GM12878 (cell line): Measurements from ENCODE around the gene TMEM61. TPM values are rescaled to one million over a fixed set of nuclear protein-coding genes. Genes with fewer than 3 reads are reported as not detected.

Experiments used
- ATF3 ChIP-seq: IDR thresholded peaks from 2 replicates; pipeline ENCODE4 v1.6.1; 2011; ENCODE audit warnings: low read depth, mild to moderate bottlenecking, low read length, moderate library complexity, borderline replicate concordance; ENCODE audit errors: extremely low read depth
- BCL11A ChIP-seq: IDR thresholded peaks from 2 replicates; pipeline ENCODE4 v1.6.1; 2011; ENCODE audit warnings: low read depth, low read length
- BRCA1 ChIP-seq: IDR thresholded peaks from 2 replicates; pipeline ENCODE4 v1.6.1; 2011; ENCODE audit warnings: low read depth, low read length, improper control_type of control experiment
- ETV6 ChIP-seq, 2 experiments: fragments of 450-650 bp in 1 of 2; IDR thresholded peaks in 1 of 2; conservative IDR thresholded peaks in 1 of 2; 2 replicates each; pipeline ENCODE4 v1.6.1; 2014; ENCODE audit warnings: antibody characterized with exemption in 1 of 2, borderline replicate concordance in 1 of 2, low read depth in 1 of 2, mild to moderate bottlenecking in 1 of 2, moderate library complexity in 1 of 2
- HDGF ChIP-seq: fragments of 450-650 bp; IDR thresholded peaks from 2 replicates; pipeline ENCODE4 v1.6.1; 2016; ENCODE audit warnings: antibody characterized with exemption
- NFYB ChIP-seq: IDR thresholded peaks from 2 replicates; pipeline ENCODE4 v1.6.1; 2011; ENCODE audit warnings: low read depth, mild to moderate bottlenecking, low read length, improper control_type of control experiment, moderate library complexity; ENCODE audit not compliant: insufficient read depth
- PBX3 ChIP-seq: IDR thresholded peaks from 2 replicates; pipeline ENCODE4 v1.6.1; 2011; ENCODE audit warnings: mild to moderate bottlenecking, low read depth, low read length, moderate library complexity; ENCODE audit not compliant: insufficient replicate concordance
- PKNOX1 ChIP-seq: fragments of 450-650 bp; IDR thresholded peaks from 2 replicates; pipeline ENCODE4 v1.6.1; 2016; ENCODE audit warnings: mild to moderate bottlenecking
- POU2F2 ChIP-seq: IDR thresholded peaks from 3 replicates; pipeline ENCODE4 v1.6.1; 2011; ENCODE audit warnings: low read depth, mild to moderate bottlenecking, low read length, borderline replicate concordance
- RUNX3 ChIP-seq: IDR thresholded peaks from 2 replicates; pipeline ENCODE4 v1.6.1; 2012; ENCODE audit warnings: low read length, inconsistent platforms
- SIX5 ChIP-seq: IDR thresholded peaks from 2 replicates; pipeline ENCODE4 v1.6.1; 2011; ENCODE audit warnings: mild to moderate bottlenecking, low read depth, low read length, moderate library complexity; ENCODE audit not compliant: severe bottlenecking
- SPI1 ChIP-seq: IDR thresholded peaks from 2 replicates; pipeline ENCODE4 v1.6.1; 2011; ENCODE audit warnings: low read depth, mild to moderate bottlenecking, low read length, moderate library complexity, borderline replicate concordance; ENCODE audit not compliant: insufficient read depth
- SUZ12 ChIP-seq: fragments of 200-600 bp; sonication (generic); IDR thresholded peaks from one replicate; pipeline ENCODE4 v1.6.1; 2018; ENCODE audit warnings: antibody characterized with exemption, mild to moderate bottlenecking; ENCODE audit not compliant: unreplicated experiment
- TBL1XR1 ChIP-seq: IDR thresholded peaks from 2 replicates; pipeline ENCODE4 v1.6.1; 2012; ENCODE audit warnings: low read depth, low read length, improper control_type of control experiment
- USF1 ChIP-seq: IDR thresholded peaks from 2 replicates; pipeline ENCODE4 v1.6.1; 2011; ENCODE audit warnings: borderline replicate concordance, low read depth, mild to moderate bottlenecking, moderate library complexity, mixed read lengths, low read length; ENCODE audit not compliant: insufficient read depth; ENCODE audit errors: extremely low read length
- ZNF24 ChIP-seq: fragments of 450-650 bp; IDR thresholded peaks from 2 replicates; pipeline ENCODE4 v1.6.1; 2017; ENCODE audit warnings: antibody characterized with exemption, mild to moderate bottlenecking
- ZNF592 ChIP-seq: fragments of 450-650 bp; IDR thresholded peaks from 2 replicates; pipeline ENCODE4 v1.6.1; 2017; ENCODE audit warnings: mild to moderate bottlenecking, moderate library complexity
- ZNF622 ChIP-seq: fragments of 450-650 bp; IDR thresholded peaks from 2 replicates; pipeline ENCODE4 v1.6.1; 2017; ENCODE audit warnings: mild to moderate bottlenecking, inconsistent platforms
- polyA plus RNA-seq, 11 experiments: library from polyadenylated mRNA; depleted of rRNA in 4 of 11; unstranded in 6 of 11; stranded (reverse) in 5 of 11; fragments of >200 nt; fragmentation: Nextera tagmentation in 4 of 11; fragmentation: Illumina TruSeq in 1 of 11; extraction: Ambion mirVana in 4 of 11; extraction: Trizol in 1 of 11; gene quantifications; 1 replicate in 1 of 11; 2 replicates in 10 of 11; pipeline versions ENCODE4 v1.2.1 to v1.2.3, GENCODE V29; 2011 to 2016; ENCODE audit warnings: inconsistent platforms in 2 of 11, missing spikeins in 2 of 11, low read depth in 1 of 11
- total RNA-seq, 4 experiments: library from RNA; depleted of rRNA in 3 of 4; stranded (reverse); fragments of >200 nt in 3 of 4; fragmentation: Illumina TruSeq in 1 of 4; extraction: Trizol in 1 of 4; gene quantifications; 2 replicates each; pipeline versions ENCODE4 v1.2.1 to v1.2.3, GENCODE V29; 2013 to 2021

TMEM61 gene
- total and polyA plus RNA-seq, 10 of the 15 experiments (the other 5 are each of a cell fraction or from before 2014, with no cell fraction given), result not detected

GRCh38 chr1:54965624-54966340 is 14.6 kb upstream of the TMEM61 start (continued):
- no peak for TF ChIP-seq ZNF622
- peak; percentile 97 for TF ChIP-seq NFYB
- no peak for TF ChIP-seq POU2F2
- TF ChIP-seq ATF3, result 0 out of 2 replicates have a peak, but pooled peaks have one; percentile 12
- no peak for TF ChIP-seq SUZ12
- TF ChIP-seq ETV6 (conservative IDR thresholded peaks at IDR 0.05 in 1 of 2, IDR thresholded peaks at IDR 0.05 in 1 of 2; ENCODE audit: borderline replicate concordance in 1 of 2, low read depth in 1 of 2), result peak in 1 of 2 experiments; percentile 19; a peak in 1 of 4 replicates
- TF ChIP-seq SIX5, result no peak
- peak; percentile 43; the same call in 1 of the 2 replicates for TF ChIP-seq RUNX3
- peak; percentile 44; the same call in 1 of the 2 replicates for TF ChIP-seq SPI1
- no peak for TF ChIP-seq ZNF24
- no peak for TF ChIP-seq BCL11A
- no peak for TF ChIP-seq ZNF592
- TF ChIP-seq USF1, result peak; percentile 58
- TF ChIP-seq HDGF, result no peak
- TF ChIP-seq PKNOX1, result peak; percentile 67; the same call in 1 of the 2 replicates
- TF ChIP-seq TBL1XR1, result no peak
- peak; percentile 80 for TF ChIP-seq PBX3
- TF ChIP-seq BRCA1, result no peak
